GM21515 (cell line): ENCODE data around the gene PLXDC1.

ENCODE experiments used
- ATAC-seq: cut with Tn5 transposase; IDR thresholded peaks from one replicate; pipeline ENCODE4 v1.9.1; 2021; ENCODE audit not compliant: unreplicated experiment

Gene PLXDC1

GRCh38 chr17:39018267-39019134, 132.9 kb downstream of the PLXDC1 start:
- ATAC-seq: no peak

- no peak for ATAC-seq
These were observed 135.0 kb downstream of the PLXDC1 start for GRCh38 chr17:39016193-39017153.

- ATAC-seq: no peak
These were observed 135.9 kb downstream of the PLXDC1 start for GRCh38 chr17:39015546-39015935.

- ATAC-seq: no peak
These were observed 136.5 kb downstream of the PLXDC1 start for GRCh38 chr17:39014795-39015545.

GRCh38 chr17:39014044-39014794, 137.2 kb downstream of the PLXDC1 start:
- ATAC-seq: no peak
